ENCODE data around the gene GAB1. TPM values are rescaled to one million over a fixed set of nuclear protein-coding genes. Genes with fewer than 3 reads are reported as not detected.

The GAB1 gene
- total RNA-seq, 2 donors from 2014 or later = 28.3 to 33.3 TPM

DNA sequence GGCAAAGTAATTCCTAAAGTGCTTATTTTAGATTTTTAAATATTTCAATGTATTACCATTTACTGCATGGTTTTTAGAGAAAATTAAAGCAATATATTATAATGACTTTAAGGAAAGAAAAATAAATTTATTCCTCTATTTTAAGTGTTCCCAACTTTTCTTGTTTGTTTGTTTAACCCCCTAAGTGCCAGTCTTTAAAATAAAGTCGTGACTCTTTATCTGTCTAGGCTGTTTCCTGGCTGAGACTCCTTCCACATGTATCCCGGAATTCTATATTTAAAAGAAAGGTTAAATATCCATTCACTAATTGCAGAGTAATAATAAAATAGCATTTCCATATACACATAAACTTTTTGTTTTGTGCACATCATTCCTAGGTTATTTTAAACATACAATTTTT, 71.2 kb downstream of the GAB1 start:
- H3K4me1 ChIP-seq (ENCODE audit: control insufficient read depth, insufficient read depth, low read length) = peaks cover 4% of the 10 kb centered on the region
- H3K36me3 ChIP-seq (ENCODE audit: control insufficient read depth, insufficient read depth, low read length) = no peaks in the 10 kb centered on the region
- DNase-seq = no peak
- no peaks in the 10 kb centered on the region for H3K9me3 Mint-ChIP-seq
- TF ChIP-seq CTCF (conservative IDR thresholded peaks at IDR 0.05) = no peak
- H3K27me3 Mint-ChIP-seq (ENCODE audit: insufficient read depth) = no peaks in the 10 kb centered on the region
- no peak overlapping the region for H3K9ac ChIP-seq (ENCODE audit: extremely low read depth, low read length, poor library complexity, severe bottlenecking)
- no peaks in the 10 kb centered on the region for H3K36me3 Mint-ChIP-seq (ENCODE audit: low read depth)
- no peak overlapping the region for H3K4me3 Mint-ChIP-seq
- no peaks in the 10 kb centered on the region for H3K9me3 ChIP-seq (ENCODE audit: control insufficient read depth, low read length)
- WGBS, 2 experiments (ENCODE audit: insufficient coverage in 1 of 2, insufficient read length in 1 of 2) = 65% methylated on average over 2 of the region's 2 CpGs; no CpG with 5 or more reads in 1 of the 2 experiments
- no peak overlapping the region for H3K27ac ChIP-seq (ENCODE audit: low read depth, low read length)
- H3K4me1 Mint-ChIP-seq = peaks cover 25% of the 10 kb centered on the region
- no peak overlapping the region for H3K27ac Mint-ChIP-seq
- H3K27me3 ChIP-seq (ENCODE audit: control insufficient read depth, insufficient read depth, low read length, poor library complexity, severe bottlenecking) = no peaks in the 10 kb centered on the region
- H3K4me3 ChIP-seq (ENCODE audit: low read length) = no peak overlapping the region

DNA sequence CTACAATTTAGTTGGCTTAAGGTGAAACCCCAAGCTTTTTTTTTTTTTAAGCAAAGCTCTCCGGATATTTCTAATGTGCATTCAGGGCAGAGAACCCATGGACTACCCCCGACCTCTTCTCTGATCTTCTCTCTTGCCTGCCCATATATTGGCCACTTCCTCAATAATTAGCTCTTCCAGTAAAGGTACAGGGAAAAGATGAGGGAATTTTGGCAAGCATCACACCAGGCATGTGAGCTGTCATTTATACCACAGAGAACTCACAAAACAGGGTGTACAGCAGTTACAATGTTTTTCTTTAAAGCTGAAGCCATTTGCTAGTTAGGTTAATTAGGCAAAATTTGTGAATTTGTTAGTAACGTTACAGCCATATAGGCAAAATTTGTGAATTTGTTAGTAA, 73.3 kb downstream of the GAB1 start:
- Histone ChIP-seq H3K9ac (ENCODE audit: extremely low read depth, low read length, poor library complexity, severe bottlenecking) (no peak overlapping the region), H3K4me3 (ENCODE audit: low read length) (no peak overlapping the region), H3K27me3 (ENCODE audit: control insufficient read depth, insufficient read depth, low read length, poor library complexity, severe bottlenecking) (no peaks in the 10 kb centered on the region), H3K9me3 (ENCODE audit: control insufficient read depth, low read length) (no peaks in the 10 kb centered on the region), H3K36me3 (ENCODE audit: control insufficient read depth, insufficient read depth, low read length) (peaks cover 2% of the 10 kb centered on the region), H3K27ac (ENCODE audit: low read depth, low read length) (no peak overlapping the region), H3K4me1 (ENCODE audit: control insufficient read depth, insufficient read depth, low read length) (peaks cover 4% of the 10 kb centered on the region)
- Mint-ChIP-seq H3K9me3 (no peaks in the 10 kb centered on the region), H3K4me3 (no peak overlapping the region), H3K4me1 (peaks cover 25% of the 10 kb centered on the region), H3K36me3 (ENCODE audit: low read depth) (no peaks in the 10 kb centered on the region), H3K27me3 (ENCODE audit: insufficient read depth) (no peaks in the 10 kb centered on the region), H3K27ac (no peak overlapping the region)
- no peak for TF ChIP-seq CTCF (conservative IDR thresholded peaks at IDR 0.05)
- no peak for DNase-seq
- WGBS, 2 experiments (ENCODE audit: insufficient coverage in 1 of 2, insufficient read length in 1 of 2) = 88 to 94% methylated on average over 2 to 3 of the region's 3 CpGs

DNA sequence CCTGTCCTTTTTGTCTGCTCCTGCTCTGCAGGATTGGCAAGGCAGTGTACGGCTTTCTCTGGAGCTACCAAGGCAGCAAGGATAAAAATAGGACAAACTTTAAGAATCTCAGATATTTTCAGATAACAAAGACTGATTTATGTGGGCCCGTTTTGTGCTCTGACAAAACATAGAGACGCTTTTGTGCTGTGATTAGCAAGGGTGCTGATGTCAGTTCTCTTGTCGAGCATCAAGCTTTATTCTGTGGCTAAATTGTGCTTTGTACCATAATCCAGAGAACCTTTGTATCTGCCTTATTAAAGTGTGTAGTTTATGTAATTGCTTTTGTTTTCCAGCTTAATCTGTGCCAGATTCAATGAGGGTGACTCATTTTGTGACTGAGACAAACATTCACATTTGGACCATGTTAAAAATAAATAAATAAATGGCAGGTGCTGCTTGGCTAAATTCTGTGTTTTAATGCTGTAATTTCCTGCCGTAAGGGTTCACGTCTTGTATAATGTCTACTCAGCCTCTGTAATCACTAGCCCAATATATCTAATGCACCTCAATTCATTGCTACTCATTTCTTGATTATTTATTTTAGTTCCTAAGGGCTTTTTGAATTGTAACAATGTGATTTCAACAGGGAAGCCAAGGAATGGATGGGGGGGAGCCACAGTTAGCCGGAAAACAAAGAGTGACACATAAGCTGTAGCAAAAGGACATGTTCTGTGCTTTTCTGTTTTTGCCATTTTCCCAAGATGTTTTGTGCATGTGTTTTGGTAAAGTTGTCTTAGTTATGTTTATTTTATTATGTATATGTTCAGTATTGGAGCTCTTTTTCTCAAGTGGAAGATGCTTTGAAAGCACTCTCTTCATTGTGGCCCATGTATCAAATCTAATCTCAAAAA, 75.1 kb downstream of the GAB1 start:
- H3K27ac ChIP-seq (ENCODE audit: low read depth, low read length) = peak overlapping the region; percentile 60
- H3K4me3 Mint-ChIP-seq = no peak overlapping the region
- H3K36me3 Mint-ChIP-seq (ENCODE audit: low read depth) = peaks cover 6% of the 10 kb centered on the region
- peaks cover 4% of the 10 kb centered on the region for H3K4me1 ChIP-seq (ENCODE audit: control insufficient read depth, insufficient read depth, low read length)
- no peak overlapping the region for H3K27ac Mint-ChIP-seq
- no peaks in the 10 kb centered on the region for H3K9me3 Mint-ChIP-seq
- no peak overlapping the region for H3K9ac ChIP-seq (ENCODE audit: extremely low read depth, low read length, poor library complexity, severe bottlenecking)
- no peak for DNase-seq
- H3K4me1 Mint-ChIP-seq = peaks cover 19% of the 10 kb centered on the region
- no peaks in the 10 kb centered on the region for H3K27me3 Mint-ChIP-seq (ENCODE audit: insufficient read depth)
- TF ChIP-seq CTCF (conservative IDR thresholded peaks at IDR 0.05) = no peak
- H3K36me3 ChIP-seq (ENCODE audit: control insufficient read depth, insufficient read depth, low read length) = peaks cover 11% of the 10 kb centered on the region
- H3K9me3 ChIP-seq (ENCODE audit: control insufficient read depth, low read length) = no peaks in the 10 kb centered on the region
- 64 to 88% methylated on average over 4 to 6 of the region's 7 CpGs for WGBS, 2 experiments (ENCODE audit: insufficient coverage in 1 of 2, insufficient read length in 1 of 2)
- H3K4me3 ChIP-seq (ENCODE audit: low read length) = no peak overlapping the region
- no peaks in the 10 kb centered on the region for H3K27me3 ChIP-seq (ENCODE audit: control insufficient read depth, insufficient read depth, low read length, poor library complexity, severe bottlenecking)

Measured in endodermal cell (in vitro differentiated cells).